Adrenal gland (tissue), 5 donors: ENCODE measurements around the gene FKBP9.

Experiments
- POLR2A ChIP-seq, 2 donors: fragments of 450-650 bp; IDR thresholded peaks; one replicate each; pipeline ENCODE4 v1.6.1; 2017; ENCODE audit warnings: antibody characterized with exemption in 2 of 2, mild to moderate bottlenecking in 2 of 2, moderate library complexity in 1 of 2
- TF ChIP-seq, protein P1 (sequence below), 6 experiments: fragments of 450-650 bp in 4 of 6; fragments of 200-600 bp in 2 of 6; sonication (generic) in 1 of 6; IDR thresholded peaks; 1 replicate in 5 of 6; 2 replicates in 1 of 6; pipeline versions ENCODE4 v1.5.1 to v1.8.0; 2016 to 2021; ENCODE audit warnings: antibody characterized with exemption in 6 of 6, mild to moderate bottlenecking in 2 of 6, moderate library complexity in 1 of 6
- donor health status: DM: no; HTN: no; CAD: no.

DNA sequence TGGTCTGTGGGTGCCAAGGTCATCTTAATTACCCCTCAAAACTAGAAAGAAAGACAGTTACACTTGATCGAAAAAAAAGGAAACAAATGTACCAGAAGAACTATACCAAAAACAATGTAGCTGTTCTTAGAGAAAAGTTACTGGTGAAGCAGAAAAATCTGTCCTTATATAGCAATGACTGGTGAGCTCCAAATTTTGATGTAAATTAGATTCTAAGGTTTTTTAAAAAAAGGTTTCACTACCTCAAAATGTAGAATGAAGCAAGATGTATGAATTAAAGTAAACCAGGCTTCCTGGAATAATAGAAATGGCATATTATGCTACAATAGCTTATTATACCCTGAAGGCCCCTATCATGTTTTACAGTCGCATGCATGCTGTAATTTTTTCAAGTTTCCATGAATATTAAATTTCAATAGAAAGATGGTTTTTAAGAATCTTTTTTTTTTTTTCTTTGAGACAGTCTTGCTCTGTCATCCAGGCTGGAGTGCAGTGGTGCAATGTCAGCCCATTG, 28.4 kb upstream of the FKBP9 start:
- TF ChIP-seq, protein P1, sequence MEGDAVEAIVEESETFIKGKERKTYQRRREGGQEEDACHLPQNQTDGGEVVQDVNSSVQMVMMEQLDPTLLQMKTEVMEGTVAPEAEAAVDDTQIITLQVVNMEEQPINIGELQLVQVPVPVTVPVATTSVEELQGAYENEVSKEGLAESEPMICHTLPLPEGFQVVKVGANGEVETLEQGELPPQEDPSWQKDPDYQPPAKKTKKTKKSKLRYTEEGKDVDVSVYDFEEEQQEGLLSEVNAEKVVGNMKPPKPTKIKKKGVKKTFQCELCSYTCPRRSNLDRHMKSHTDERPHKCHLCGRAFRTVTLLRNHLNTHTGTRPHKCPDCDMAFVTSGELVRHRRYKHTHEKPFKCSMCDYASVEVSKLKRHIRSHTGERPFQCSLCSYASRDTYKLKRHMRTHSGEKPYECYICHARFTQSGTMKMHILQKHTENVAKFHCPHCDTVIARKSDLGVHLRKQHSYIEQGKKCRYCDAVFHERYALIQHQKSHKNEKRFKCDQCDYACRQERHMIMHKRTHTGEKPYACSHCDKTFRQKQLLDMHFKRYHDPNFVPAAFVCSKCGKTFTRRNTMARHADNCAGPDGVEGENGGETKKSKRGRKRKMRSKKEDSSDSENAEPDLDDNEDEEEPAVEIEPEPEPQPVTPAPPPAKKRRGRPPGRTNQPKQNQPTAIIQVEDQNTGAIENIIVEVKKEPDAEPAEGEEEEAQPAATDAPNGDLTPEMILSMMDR (IDR thresholded peaks at IDR 0.05) = no peak
- TF ChIP-seq POLR2A (IDR thresholded peaks at IDR 0.05) = no peak
